LNCaP clone FGC (cell line): ENCODE results near the gene DNAH14.
A peak's percentile ranks its signal among the peaks of the same experiment; 100 is the strongest.

ENCODE experiments used
- DNase-seq: peaks from one replicate; pipeline ENCODE4 v3.0.0-alpha.2; 2011; ENCODE audit warnings: low read depth
- H3K4me3 ChIP-seq: 2 replicates; pipeline ENCODE4 v1.5.1; 2011; ENCODE audit warnings: mild to moderate bottlenecking, low read depth, low read length, control low read depth
- CTCF ChIP-seq: IDR thresholded peaks from 2 replicates; pipeline ENCODE4 v1.5.1; 2012; ENCODE audit warnings: mild to moderate bottlenecking; ENCODE audit not compliant: control insufficient read depth, insufficient read depth; ENCODE audit errors: extremely low read depth

DNAH14 gene

GRCh38 chr1:225418059-225418458, 488.6 kb downstream of the DNAH14 start:
- TF ChIP-seq CTCF = no peak
- peak; percentile 88 for DNase-seq
- H3K4me3 ChIP-seq = no peak overlapping the region; the same call in 1 of the 2 replicates

GRCh38 chr1:225418598-225418997, 489.1 kb downstream of the DNAH14 start:
- TF ChIP-seq CTCF = peak; percentile 41
- peak; percentile 69 for DNase-seq

GRCh38 chr1:225422031-225422605, 492.6 kb downstream of the DNAH14 start:
- no peak for TF ChIP-seq CTCF
- H3K4me3 ChIP-seq = no peak overlapping the region
- no peak for DNase-seq

More at GRCh38 chr1:225418598-225418997, 489.1 kb downstream of the DNAH14 start:
- H3K4me3 ChIP-seq = no peak overlapping the region; the same call in 1 of the 2 replicates

GRCh38 chr1:225422795-225423517, 493.5 kb downstream of the DNAH14 start:
- TF ChIP-seq CTCF = no peak
- H3K4me3 ChIP-seq = peak overlapping the region; percentile 36
- peak; percentile 31 for DNase-seq

GRCh38 chr1:225423518-225423855, 494.0 kb downstream of the DNAH14 start:
- DNase-seq = no peak
- peak overlapping the region; percentile 36 for H3K4me3 ChIP-seq
- no peak for TF ChIP-seq CTCF

- TF ChIP-seq CTCF = no peak
- no peak for DNase-seq
- H3K4me3 ChIP-seq = no peak overlapping the region
Measured at GRCh38 chr1:225424562-225425200, 495.2 kb downstream of the DNAH14 start.
